ENCODE data around the gene MVB12B.

MVB12B gene

DNA sequence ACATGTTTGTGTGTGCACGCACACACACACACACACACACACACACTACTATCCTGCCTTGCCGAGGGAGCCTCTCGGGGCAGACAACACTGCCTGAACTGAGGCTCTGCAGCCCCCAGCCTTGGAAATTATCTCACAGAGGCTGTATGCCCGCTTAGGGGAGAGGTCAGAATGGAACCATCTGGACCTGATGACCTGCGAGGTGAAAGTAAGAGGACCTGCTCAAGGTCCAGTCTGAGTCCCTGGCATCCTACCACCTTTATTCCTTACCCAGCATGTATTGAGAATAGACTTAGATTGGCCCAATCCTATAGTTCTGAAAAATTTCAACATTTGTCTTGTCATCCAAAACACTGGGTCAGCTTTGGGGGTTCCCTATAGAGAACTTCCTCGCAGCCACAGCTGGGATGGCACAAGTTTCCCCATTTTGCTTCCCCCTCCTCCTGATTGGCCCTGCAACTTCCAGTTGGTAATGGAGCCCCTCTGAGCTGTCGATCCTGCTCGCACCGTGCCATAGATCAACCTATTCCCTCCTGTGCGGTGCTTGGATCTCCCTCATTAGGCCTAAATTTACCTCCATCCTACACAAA is 10.2 kb downstream of the MVB12B start:
- in situ Hi-C loops (cut with HindIII; ENCODE audit: low sequenced_read_pairs): loop anchor here (5.0 kb wide), 1 partner anchor 35 kb away; no protein-coding TSS in a partner anchor
- DNase-seq (ENCODE audit: low read depth): no peak
- TF ChIP-seq, protein P1, sequence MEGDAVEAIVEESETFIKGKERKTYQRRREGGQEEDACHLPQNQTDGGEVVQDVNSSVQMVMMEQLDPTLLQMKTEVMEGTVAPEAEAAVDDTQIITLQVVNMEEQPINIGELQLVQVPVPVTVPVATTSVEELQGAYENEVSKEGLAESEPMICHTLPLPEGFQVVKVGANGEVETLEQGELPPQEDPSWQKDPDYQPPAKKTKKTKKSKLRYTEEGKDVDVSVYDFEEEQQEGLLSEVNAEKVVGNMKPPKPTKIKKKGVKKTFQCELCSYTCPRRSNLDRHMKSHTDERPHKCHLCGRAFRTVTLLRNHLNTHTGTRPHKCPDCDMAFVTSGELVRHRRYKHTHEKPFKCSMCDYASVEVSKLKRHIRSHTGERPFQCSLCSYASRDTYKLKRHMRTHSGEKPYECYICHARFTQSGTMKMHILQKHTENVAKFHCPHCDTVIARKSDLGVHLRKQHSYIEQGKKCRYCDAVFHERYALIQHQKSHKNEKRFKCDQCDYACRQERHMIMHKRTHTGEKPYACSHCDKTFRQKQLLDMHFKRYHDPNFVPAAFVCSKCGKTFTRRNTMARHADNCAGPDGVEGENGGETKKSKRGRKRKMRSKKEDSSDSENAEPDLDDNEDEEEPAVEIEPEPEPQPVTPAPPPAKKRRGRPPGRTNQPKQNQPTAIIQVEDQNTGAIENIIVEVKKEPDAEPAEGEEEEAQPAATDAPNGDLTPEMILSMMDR (IDR thresholded peaks at IDR 0.05; ENCODE audit: low read depth, low read length, missing control alignments): no peak
- H3K4me3 ChIP-seq (ENCODE audit: low read depth, low read length): no peak overlapping the region

GRCh38 chr9:126337729-126338372 is 11.2 kb downstream of the MVB12B start:
- DNase-seq (ENCODE audit: low read depth): no peak
- TF ChIP-seq, protein P1 (IDR thresholded peaks at IDR 0.05; ENCODE audit: low read depth, low read length, missing control alignments): no peak
- H3K4me3 ChIP-seq (ENCODE audit: low read depth, low read length): no peak overlapping the region
- in situ Hi-C loops (cut with HindIII; ENCODE audit: low sequenced_read_pairs): loop anchor here (5.0 kb wide), 1 partner anchor 36 kb away; no protein-coding TSS in a partner anchor

- H3K4me3 ChIP-seq (ENCODE audit: low read depth, low read length): no peak overlapping the region
- TF ChIP-seq, protein P1 (IDR thresholded peaks at IDR 0.05; ENCODE audit: low read depth, low read length, missing control alignments): no peak
- no peak for DNase-seq (ENCODE audit: low read depth)
- in situ Hi-C loops (cut with HindIII; ENCODE audit: low sequenced_read_pairs): loop anchor here (5.0 kb wide), 1 partner anchor 37 kb away; no protein-coding TSS in a partner anchor
Observed at GRCh38 chr9:126338945-126339344, 12.3 kb downstream of the MVB12B start.

DNA sequence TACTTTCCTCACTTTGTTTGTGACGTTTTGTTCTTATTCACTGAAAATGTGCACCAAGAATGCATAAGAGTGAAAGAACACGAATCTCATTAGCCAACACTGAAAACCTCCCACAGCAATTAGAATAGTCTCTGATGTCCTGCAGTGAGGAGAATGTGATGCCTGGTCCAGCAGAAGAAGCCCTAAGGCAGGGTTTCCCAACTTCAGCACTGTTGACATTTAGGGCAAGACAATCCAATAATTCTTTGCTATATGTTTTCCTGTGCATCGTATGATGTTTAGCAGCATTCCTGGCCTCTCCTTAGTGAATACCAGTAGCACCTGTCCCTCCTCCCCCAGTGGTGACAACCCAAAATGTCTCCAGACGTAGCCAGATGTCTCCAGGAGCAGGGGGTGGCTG is 14.8 kb downstream of the MVB12B start:
- in situ Hi-C loops (cut with HindIII; ENCODE audit: low sequenced_read_pairs): no loop called here
- no peak for DNase-seq (ENCODE audit: low read depth)
- no peak overlapping the region for H3K4me3 ChIP-seq (ENCODE audit: low read depth, low read length)
- TF ChIP-seq, protein P1 (IDR thresholded peaks at IDR 0.05; ENCODE audit: low read depth, low read length, missing control alignments): no peak

GRCh38 chr9:126341902-126342301 is 15.3 kb downstream of the MVB12B start:
- TF ChIP-seq, protein P1 (IDR thresholded peaks at IDR 0.05; ENCODE audit: low read depth, low read length, missing control alignments): no peak
- in situ Hi-C loops (cut with HindIII; ENCODE audit: low sequenced_read_pairs): no loop called here
- no peak for DNase-seq (ENCODE audit: low read depth)
- H3K4me3 ChIP-seq (ENCODE audit: low read depth, low read length): no peak overlapping the region

- TF ChIP-seq, protein P1 (IDR thresholded peaks at IDR 0.05; ENCODE audit: low read depth, low read length, missing control alignments): no peak
- DNase-seq (ENCODE audit: low read depth): no peak
- in situ Hi-C loops (cut with HindIII; ENCODE audit: low sequenced_read_pairs): no loop called here
- no peak overlapping the region for H3K4me3 ChIP-seq (ENCODE audit: low read depth, low read length)
Observed at GRCh38 chr9:126342621-126343031, 16.0 kb downstream of the MVB12B start.

All from astrocyte of the cerebellum (primary cell).